Measurements from ENCODE around the gene INHBB. TPM values are rescaled to one million over a fixed set of nuclear protein-coding genes. Genes with fewer than 3 reads are reported as not detected.

The INHBB gene
- polyA plus RNA-seq, 3 donors, result 0.08 TPM; not detected in 2

- H3K27ac ChIP-seq (ENCODE audit: low read depth in 1 of 2, low read length in 2 of 2), result no peak overlapping the region
- H3K27me3 ChIP-seq (ENCODE audit: control insufficient read depth in 2 of 2, insufficient read depth in 2 of 2, low read length in 2 of 2), result no peaks in the 10 kb centered on the region
- no peak overlapping the region for H3K9ac ChIP-seq (ENCODE audit: insufficient read depth, low read length, poor library complexity, severe bottlenecking)
- Mint-ChIP-seq H3K4me1 (no peaks in the 10 kb centered on the region), H3K4me3 (no peak overlapping the region), H3K27me3 (ENCODE audit: low read depth in 3 of 3) (peaks cover 0 to 4% (median 2%) of the 10 kb centered on the region in 3 donors), H3K36me3 (no peaks in the 10 kb centered on the region), H3K27ac (no peak overlapping the region), H3K9me3 (peaks cover 0 to 2% (median 0%) of the 10 kb centered on the region in 7 donors)
- H2AFZ ChIP-seq (ENCODE audit: insufficient read depth, low read depth, low read length, poor library complexity, severe bottlenecking), result no peak overlapping the region
- H3K4me2 ChIP-seq (replicated peaks; ENCODE audit: extremely low read depth, low read length, poor library complexity, severe bottlenecking), result no peak overlapping the region
- 84% methylated on average over 13 of the region's 13 CpGs for WGBS (ENCODE audit: insufficient coverage)
- TF ChIP-seq CTCF (IDR thresholded peaks at IDR 0.05), result no peak
- no peaks in the 10 kb centered on the region for H3K79me2 ChIP-seq (ENCODE audit: insufficient read depth, low read length)
- intact Hi-C loops (cut with micrococcal nuclease), result no loop called here
- no peaks in the 10 kb centered on the region for H4K20me1 ChIP-seq (ENCODE audit: insufficient read depth, low read length)
- no peak overlapping the region for H3K4me3 ChIP-seq (replicated peaks in 1 of 3; ENCODE audit: low read depth in 2 of 3, low read length in 3 of 3)
- no peaks in the 10 kb centered on the region for H3K36me3 ChIP-seq (replicated peaks in 1 of 2; ENCODE audit: control insufficient read depth in 1 of 2, insufficient read depth in 2 of 2, low read length in 2 of 2)
- H3K9me3 ChIP-seq (replicated peaks in 1 of 2; ENCODE audit: control insufficient read depth in 1 of 2, insufficient read depth in 1 of 2, low read length in 2 of 2), result no peaks in the 10 kb centered on the region
- H3K4me1 ChIP-seq (ENCODE audit: control insufficient read depth in 1 of 2, insufficient read depth in 2 of 2, low read length in 2 of 2), result no peaks in the 10 kb centered on the region
- no peak for DNase-seq
Observed at GRCh38 chr2:120384486-120385354, 38.8 kb downstream of the INHBB start.

- no peaks in the 10 kb centered on the region for H3K4me1 ChIP-seq (ENCODE audit: control insufficient read depth in 1 of 2, insufficient read depth in 2 of 2, low read length in 2 of 2)
- H3K27me3 Mint-ChIP-seq (ENCODE audit: low read depth in 3 of 3), result peaks cover 0 to 4% (median 2%) of the 10 kb centered on the region in 3 donors
- WGBS (ENCODE audit: insufficient coverage), result 55% methylated on average over 2 of the region's 4 CpGs
- no peaks in the 10 kb centered on the region for H3K36me3 ChIP-seq (replicated peaks in 1 of 2; ENCODE audit: control insufficient read depth in 1 of 2, insufficient read depth in 2 of 2, low read length in 2 of 2)
- no peak overlapping the region for H3K4me3 ChIP-seq (replicated peaks in 1 of 3; ENCODE audit: low read depth in 2 of 3, low read length in 3 of 3)
- no peak overlapping the region for H2AFZ ChIP-seq (ENCODE audit: insufficient read depth, low read depth, low read length, poor library complexity, severe bottlenecking)
- H3K9me3 Mint-ChIP-seq, result peaks cover 0 to 3% (median under 1%) of the 10 kb centered on the region in 7 donors
- no peaks in the 10 kb centered on the region for H3K79me2 ChIP-seq (ENCODE audit: insufficient read depth, low read length)
- H3K36me3 Mint-ChIP-seq, result no peaks in the 10 kb centered on the region
- H3K27me3 ChIP-seq (ENCODE audit: control insufficient read depth in 2 of 2, insufficient read depth in 2 of 2, low read length in 2 of 2), result no peaks in the 10 kb centered on the region
- H3K9ac ChIP-seq (ENCODE audit: insufficient read depth, low read length, poor library complexity, severe bottlenecking), result no peak overlapping the region
- no peak overlapping the region for H3K27ac Mint-ChIP-seq
- intact Hi-C loops (cut with micrococcal nuclease), result no loop called here
- no peaks in the 10 kb centered on the region for H3K4me1 Mint-ChIP-seq
- H3K4me2 ChIP-seq (replicated peaks; ENCODE audit: extremely low read depth, low read length, poor library complexity, severe bottlenecking), result no peak overlapping the region
- TF ChIP-seq CTCF (IDR thresholded peaks at IDR 0.05), result no peak
- no peaks in the 10 kb centered on the region for H4K20me1 ChIP-seq (ENCODE audit: insufficient read depth, low read length)
- H3K4me3 Mint-ChIP-seq, result no peak overlapping the region
- H3K27ac ChIP-seq (ENCODE audit: low read depth in 1 of 2, low read length in 2 of 2), result no peak overlapping the region
- DNase-seq, result no peak
- no peaks in the 10 kb centered on the region for H3K9me3 ChIP-seq (replicated peaks in 1 of 2; ENCODE audit: control insufficient read depth in 1 of 2, insufficient read depth in 1 of 2, low read length in 2 of 2)
Observed at GRCh38 chr2:120385355-120386127, 39.6 kb downstream of the INHBB start.

All from CD14-positive monocyte (primary cell).